ENCODE measurements around the gene MYH6. TPM values are rescaled to one million over a fixed set of nuclear protein-coding genes. Genes with fewer than 3 reads are reported as not detected.
"Not testable (repeated sequence)": the region's sequence is repeated elsewhere in the genome, so short reads cannot be mapped to it uniquely, and the experiment has no call there.

Gene MYH6
- total RNA-seq, 4 donors from 2014 or later = 20.4 to 1,496 (median 303) TPM

- intact Hi-C loops (cut with DNase I; ENCODE audit: low total_unique reads) = no loop called here
- no peak for DNase-seq
- in situ Hi-C loops (cut with MboI; ENCODE audit: low sequenced_read_pairs in 4 of 4) = loop anchor here in 2 of 4 donors (10.0 kb wide), 2 partner anchors 55 to 125 kb away; no protein-coding TSS in a partner anchor
- H3K4me1 ChIP-seq = no peaks in the 10 kb centered on the region
- no peak for ATAC-seq
- no peaks in the 10 kb centered on the region for H3K27me3 ChIP-seq
- peaks cover 0 to 24% of the 10 kb centered on the region in 2 donors for H3K36me3 ChIP-seq
- H3K9me3 ChIP-seq = no peaks in the 10 kb centered on the region
- no peak for TF ChIP-seq CTCF (IDR thresholded peaks at IDR 0.05 in 4 of 5, conservative IDR thresholded peaks at IDR 0.05 in 1 of 5)
- no peak for TF ChIP-seq POLR2A (IDR thresholded peaks at IDR 0.05)
- H3K4me3 ChIP-seq = no peak overlapping the region
- peak overlapping the region in 2 of 4 donors; percentile 22 to 39 for H3K27ac ChIP-seq
These were observed 18.7 kb downstream of the MYH6 start for GRCh38 chr14:23389396-23389795.

GRCh38 chr14:23388996-23389395 lies 19.1 kb downstream of the MYH6 start:
- ATAC-seq (no peak), DNase-seq (no peak)
- intact Hi-C loops (cut with DNase I; ENCODE audit: low total_unique reads) (no loop called here), in situ Hi-C loops (cut with MboI; ENCODE audit: low sequenced_read_pairs in 4 of 4) (loop anchor here in 2 of 4 donors (10.0 kb wide), 2 partner anchors 54 to 124 kb away; no protein-coding TSS in a partner anchor)
- H3K4me1 ChIP-seq = no peaks in the 10 kb centered on the region
- H3K27me3 ChIP-seq = no peaks in the 10 kb centered on the region
- H3K27ac ChIP-seq = peak overlapping the region in 2 of 4 donors; percentile 22 to 39
- peaks cover 0 to 28% of the 10 kb centered on the region in 2 donors for H3K36me3 ChIP-seq
- no peaks in the 10 kb centered on the region for H3K9me3 ChIP-seq
- TF ChIP-seq POLR2A (IDR thresholded peaks at IDR 0.05) = no peak
- TF ChIP-seq CTCF (IDR thresholded peaks at IDR 0.05 in 4 of 5, conservative IDR thresholded peaks at IDR 0.05 in 1 of 5) = no peak
- no peak overlapping the region for H3K4me3 ChIP-seq

GRCh38 chr14:23387916-23388882 lies 19.9 kb downstream of the MYH6 start:
- peak overlapping the region in 1 of 4 donors; percentile 9 for H3K27ac ChIP-seq
- peaks cover 0 to 28% of the 10 kb centered on the region in 2 donors for H3K36me3 ChIP-seq

GRCh38 chr14:23386999-23387398 lies 21.1 kb downstream of the MYH6 start:
- peaks cover 0 to 17% of the 10 kb centered on the region in 2 donors for H3K36me3 ChIP-seq
- in situ Hi-C loops (cut with MboI; ENCODE audit: low sequenced_read_pairs in 4 of 4) = loop anchor here in 2 of 4 donors (10.0 kb wide), 2 partner anchors 52 to 122 kb away; no protein-coding TSS in a partner anchor

More at GRCh38 chr14:23387916-23388882, 19.9 kb downstream of the MYH6 start:
- Histone ChIP-seq H3K4me1 (no peaks in the 10 kb centered on the region), H3K27me3 (no peaks in the 10 kb centered on the region), H3K9me3 (no peaks in the 10 kb centered on the region), H3K4me3 (no peak overlapping the region)
- intact Hi-C loops (cut with DNase I; ENCODE audit: low total_unique reads) = no loop called here
- DNase-seq (no peak), ATAC-seq (no peak)
- in situ Hi-C loops (cut with MboI; ENCODE audit: low sequenced_read_pairs in 4 of 4) = loop anchor here in 2 of 4 donors (10.0 kb wide), 2 partner anchors 53 to 123 kb away; no protein-coding TSS in a partner anchor
- TF ChIP-seq CTCF (IDR thresholded peaks at IDR 0.05 in 4 of 5, conservative IDR thresholded peaks at IDR 0.05 in 1 of 5) (no peak), POLR2A (IDR thresholded peaks at IDR 0.05) (no peak)

GRCh38 chr14:23386266-23386657 lies 21.8 kb downstream of the MYH6 start:
- H3K9me3 ChIP-seq; intact Hi-C loops (cut with DNase I; ENCODE audit: low total_unique reads); DNase-seq; H3K4me1 ChIP-seq; H3K27ac ChIP-seq; H3K27me3 ChIP-seq; H3K4me3 ChIP-seq; ATAC-seq: not testable (repeated sequence)
- H3K36me3 ChIP-seq = peaks cover 0 to 18% of the 10 kb centered on the region in 2 donors
- in situ Hi-C loops (cut with MboI; ENCODE audit: low sequenced_read_pairs in 4 of 4) = loop anchor here in 2 of 4 donors (10.0 kb wide), 2 partner anchors 51 to 121 kb away; no protein-coding TSS in a partner anchor

More at GRCh38 chr14:23386999-23387398, 21.1 kb downstream of the MYH6 start:
- ATAC-seq (no peak), DNase-seq (no peak)
- Histone ChIP-seq H3K4me3 (no peak overlapping the region), H3K27ac (peak overlapping the region in 1 of 4 donors; percentile 9), H3K9me3 (no peaks in the 10 kb centered on the region), H3K4me1 (no peaks in the 10 kb centered on the region), H3K27me3 (no peaks in the 10 kb centered on the region)
- intact Hi-C loops (cut with DNase I; ENCODE audit: low total_unique reads) = no loop called here
- TF ChIP-seq CTCF (IDR thresholded peaks at IDR 0.05 in 4 of 5, conservative IDR thresholded peaks at IDR 0.05 in 1 of 5) (no peak), POLR2A (IDR thresholded peaks at IDR 0.05) (no peak)
